Stimulated activated CD8-positive, alpha-beta memory T cell treated with anti-CD3 and anti-CD28 coated beads, Interleukin-7, amount 100 ng/mL, for 1 hour (primary cell): ENCODE measurements around the gene DNAH12.
"Not testable (repeated sequence)": the region's sequence is repeated elsewhere in the genome, so short reads cannot be mapped to it uniquely, and the experiment has no call there.

Source experiments
- DNase-seq, 2 donors: peaks; one replicate each; pipeline ENCODE4 v3.0.0-alpha.2; 2020; ENCODE audit warnings: low read depth in 2 of 2

Gene DNAH12

GRCh38 chr3:57538465-57538864, 5.7 kb downstream of the DNAH12 start:
- DNase-seq: no peak

GRCh38 chr3:57530071-57530608, 14.0 kb downstream of the DNAH12 start:
- DNase-seq: no peak

GRCh38 chr3:57518276-57518915, 25.7 kb downstream of the DNAH12 start:
- no peak for DNase-seq

GRCh38 chr3:57512166-57512565, 32.0 kb downstream of the DNAH12 start:
- DNase-seq: no peak

- DNase-seq: no peak
Measured at GRCh38 chr3:57505901-57506300, 38.2 kb downstream of the DNAH12 start.

GRCh38 chr3:57500506-57500905, 43.6 kb downstream of the DNAH12 start:
- DNase-seq: no peak

GRCh38 chr3:57497904-57498303, 46.2 kb downstream of the DNAH12 start:
- no peak for DNase-seq

- no peak for DNase-seq
Measured at GRCh38 chr3:57484563-57484962, 59.6 kb downstream of the DNAH12 start.

- not testable (repeated sequence) for DNase-seq
Measured at GRCh38 chr3:57477193-57477592, 67.0 kb downstream of the DNAH12 start.

GRCh38 chr3:57464801-57465200, 79.3 kb downstream of the DNAH12 start:
- DNase-seq: no peak

GRCh38 chr3:57464011-57464410, 80.1 kb downstream of the DNAH12 start:
- no peak for DNase-seq

GRCh38 chr3:57451150-57451846, 92.8 kb downstream of the DNAH12 start:
- DNase-seq: no peak

- DNase-seq: not testable (repeated sequence)
Measured at GRCh38 chr3:57449276-57449847, 94.8 kb downstream of the DNAH12 start.

GRCh38 chr3:57448489-57448888, 95.7 kb downstream of the DNAH12 start:
- DNase-seq: not testable (repeated sequence)

- DNase-seq: no peak
Measured at GRCh38 chr3:57446318-57446841, 97.8 kb downstream of the DNAH12 start.

GRCh38 chr3:57444469-57444868, 99.7 kb downstream of the DNAH12 start:
- DNase-seq: no peak

GRCh38 chr3:57440144-57440543, 104.0 kb downstream of the DNAH12 start:
- not testable (repeated sequence) for DNase-seq

- DNase-seq: not testable (repeated sequence)
Measured at GRCh38 chr3:57438460-57438859, 105.7 kb downstream of the DNAH12 start.

- DNase-seq: no peak
Measured at GRCh38 chr3:57436195-57436761, 107.9 kb downstream of the DNAH12 start.

- no peak for DNase-seq
Measured at GRCh38 chr3:57434041-57434440, 110.1 kb downstream of the DNAH12 start.

GRCh38 chr3:57423335-57423734, 120.8 kb downstream of the DNAH12 start:
- DNase-seq: no peak

- DNase-seq: no peak
Measured at GRCh38 chr3:57421336-57421735, 122.8 kb downstream of the DNAH12 start.
